Right lobe of liver (tissue), 4 donors: ENCODE data around the gene MDH2.
"Not testable (repeated sequence)": the region's sequence is repeated elsewhere in the genome, so short reads cannot be mapped to it uniquely, and the experiment has no call there.

Experiments used
- CTCF ChIP-seq, 4 donors: fragments of 200-600 bp in 3 of 4; fragments of 450-650 bp in 1 of 4; IDR thresholded peaks; one replicate each; pipeline versions ENCODE4 v1.5.1 to v1.8.0; 2016 to 2022; ENCODE audit warnings: antibody characterized with exemption in 4 of 4, mild to moderate bottlenecking in 2 of 4
- POLR2A ChIP-seq: fragments of 450-650 bp; IDR thresholded peaks from one replicate; pipeline ENCODE4 v1.6.1; 2017; ENCODE audit warnings: antibody characterized with exemption, mild to moderate bottlenecking
- donor health status: DM: no; HTN: no; CAD: no.
- donor health status: DM: no; HTN: no; CAD: no.
- donor health status: DM: no; HTN: yes; CAD: no.

- not testable (repeated sequence) for TF ChIP-seq POLR2A; CTCF (IDR thresholded peaks at IDR 0.05)
These were observed 29.4 kb upstream of the MDH2 start for GRCh38 chr7:76018520-76018919.
